HG02678 (cell line): ENCODE measurements around the gene OR8J1.
"Not testable (repeated sequence)": the region's sequence is repeated elsewhere in the genome, so short reads cannot be mapped to it uniquely, and the experiment has no call there.

ENCODE experiments used
- ATAC-seq: cut with Tn5 transposase; IDR thresholded peaks from one replicate; pipeline ENCODE4 v1.9.1; 2021; ENCODE audit warnings: mild to moderate bottlenecking, moderate library complexity; ENCODE audit not compliant: unreplicated experiment

Gene OR8J1

DNA sequence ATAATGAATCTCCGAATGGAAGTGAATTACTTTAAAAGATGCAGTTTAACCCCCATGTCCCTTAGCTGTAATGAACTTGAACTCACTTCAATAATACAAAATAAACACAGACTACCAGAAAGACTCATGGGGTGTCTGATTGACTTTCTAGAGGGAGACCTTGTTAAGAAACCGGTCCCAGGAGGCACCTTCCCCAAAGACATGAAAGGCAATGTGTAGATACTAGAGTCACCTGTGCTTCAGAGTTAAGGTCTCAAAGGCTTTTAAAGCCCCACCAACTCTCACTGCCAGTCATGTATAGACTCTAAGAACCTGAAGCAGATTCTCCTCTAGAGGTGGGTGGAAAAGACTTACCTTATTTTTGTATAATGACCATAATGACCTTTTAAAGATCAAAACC is at the start of gene OR8J1:
TSS of gene OR8J1 (plus strand) at position 301 of the 400 bp plus-strand sequence. CDS start 5,956 bp downstream, outside the sequence.
- no peak for ATAC-seq

DNA sequence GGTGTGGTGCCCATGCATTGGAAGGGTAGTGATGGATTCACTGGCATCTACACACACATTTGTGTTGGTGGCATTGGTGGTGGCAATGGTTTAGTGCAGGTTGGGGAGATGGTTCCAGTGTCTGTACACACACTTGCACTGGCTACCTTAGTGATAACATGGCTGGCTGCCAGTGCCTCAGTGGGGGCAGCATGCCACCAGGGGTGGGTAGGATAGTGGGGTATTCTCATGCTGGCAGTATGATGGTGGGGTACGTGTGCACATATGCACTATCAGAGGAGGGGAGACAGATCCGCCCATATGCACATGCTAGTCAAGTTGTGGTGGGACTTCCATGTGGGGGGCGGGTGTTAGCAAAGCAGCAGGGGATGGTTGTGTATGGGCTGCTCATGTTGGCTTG is 46.3 kb upstream of the OR8J1 start:
- no peak for ATAC-seq

- no peak for ATAC-seq
Measured at GRCh38 chr11:56314844-56315243, 39.2 kb upstream of the OR8J1 start, which contains the start of gene OR8K3. Gene OR8K3 (plus strand): TSS chr11:56315144. CDS start chr11:56318307, 3,163 bp downstream.

DNA sequence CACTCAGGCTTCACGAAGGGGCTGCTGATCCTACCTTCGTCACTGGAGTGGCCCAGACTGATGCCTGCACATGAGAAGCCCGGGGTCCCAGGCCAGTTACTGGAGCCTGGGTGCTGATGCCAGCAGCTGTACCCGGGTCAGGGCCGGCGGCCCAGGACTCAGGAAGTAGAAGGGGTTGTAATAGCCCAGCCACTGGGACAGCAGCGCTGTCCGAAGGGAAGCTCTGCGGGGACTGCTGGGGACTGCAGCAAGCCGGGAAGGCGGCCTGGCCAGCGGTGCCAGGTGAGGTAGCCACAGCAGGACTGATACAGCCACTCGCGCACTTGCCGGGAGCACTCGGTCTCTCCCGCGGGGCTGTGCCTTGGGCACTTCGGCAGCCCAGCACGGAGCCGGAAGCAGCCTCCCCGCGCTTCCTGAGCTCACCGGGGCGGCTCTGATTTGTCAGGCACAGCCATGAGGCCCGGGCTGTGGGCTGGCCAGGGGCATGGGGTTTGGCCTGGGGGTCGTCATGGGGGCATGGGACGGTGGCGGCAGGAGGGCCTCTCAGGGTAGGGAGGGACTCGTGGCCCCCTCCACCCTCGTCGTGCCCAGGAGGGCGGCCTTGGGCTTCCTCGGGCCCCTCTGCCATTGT is 22.1 kb upstream of the OR8J1 start:
- no peak for ATAC-seq

DNA sequence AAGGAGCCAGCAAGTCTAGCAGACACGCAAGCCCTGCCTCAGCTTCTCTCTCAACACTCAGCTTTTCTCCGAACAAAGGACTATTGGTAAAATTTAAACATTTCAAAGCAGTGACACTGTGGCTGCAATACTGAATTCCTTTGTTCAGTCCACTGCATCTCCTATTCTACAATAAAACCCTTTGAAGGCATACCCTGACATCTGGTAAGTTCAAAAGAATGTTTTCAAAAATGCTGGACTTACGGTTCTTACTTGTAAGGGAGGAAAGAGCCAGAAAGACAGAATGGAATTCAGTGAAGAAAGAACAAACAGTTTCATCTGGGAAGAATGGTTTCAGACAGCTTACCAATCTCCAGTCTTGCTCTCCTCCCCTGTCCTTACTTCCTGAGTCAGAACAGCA is 20.9 kb upstream of the OR8J1 start:
- no peak for ATAC-seq

GRCh38 chr11:56340289-56340688 is 13.8 kb upstream of the OR8J1 start:
- no peak for ATAC-seq

- no peak for ATAC-seq
Measured at GRCh38 chr11:56345739-56346138, 8.4 kb upstream of the OR8J1 start, which contains the start of gene OR8K1. Gene OR8K1 (plus strand): TSS chr11:56346039. CDS start chr11:56346039, 0 bp downstream.

- no peak for ATAC-seq
Measured at GRCh38 chr11:56375324-56375723, 21.2 kb downstream of the OR8J1 start, which contains the start of gene OR8U1. Gene OR8U1 (plus strand): TSS chr11:56375624. CDS start chr11:56375624, 0 bp downstream.

- ATAC-seq = no peak
Measured at GRCh38 chr11:56380120-56380519, 26.0 kb downstream of the OR8J1 start.

DNA sequence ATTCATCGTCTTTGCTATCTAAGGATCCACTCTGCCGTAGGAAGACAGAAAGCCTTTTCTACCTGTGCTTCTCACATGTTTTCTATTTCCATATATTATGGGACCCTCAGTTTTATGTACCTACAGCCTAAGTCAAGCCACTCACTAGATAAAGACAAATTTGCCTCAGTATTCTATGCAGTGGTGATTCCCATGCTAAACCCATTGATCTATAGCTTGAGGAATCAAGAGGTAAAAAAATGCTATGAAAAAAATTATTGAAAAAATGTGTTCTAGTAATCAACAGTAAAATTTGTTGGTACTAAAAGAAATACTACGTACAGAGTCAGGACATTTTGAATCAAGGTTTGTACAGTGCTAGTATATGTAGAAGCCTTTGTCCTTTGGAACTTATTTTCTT is 40.3 kb downstream of the OR8J1 start:
- ATAC-seq = no peak

GRCh38 chr11:56396047-56396446 is 42.0 kb downstream of the OR8J1 start:
- no peak for ATAC-seq

- not testable (repeated sequence) for ATAC-seq
Measured at GRCh38 chr11:56401858-56402461, 47.9 kb downstream of the OR8J1 start.

DNA sequence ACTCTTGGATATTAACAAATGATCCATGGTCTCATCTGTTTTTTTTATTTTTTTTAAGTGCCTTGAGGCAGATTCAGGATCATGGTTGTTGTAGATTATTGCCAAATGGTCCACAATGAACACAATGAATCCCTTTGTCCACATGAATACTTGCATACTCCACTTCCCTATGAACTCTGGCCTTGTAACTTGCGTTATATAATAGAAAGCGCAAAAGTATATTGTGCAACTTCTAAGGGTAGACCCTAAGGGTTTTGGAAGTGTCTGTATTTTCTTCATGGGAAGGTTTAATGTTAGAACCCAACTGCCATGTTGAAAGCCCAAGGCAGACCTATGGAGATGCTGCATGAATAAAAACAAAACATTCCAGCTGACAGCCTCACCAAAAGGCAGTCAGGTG is 50.3 kb downstream of the OR8J1 start:
- ATAC-seq = no peak

DNA sequence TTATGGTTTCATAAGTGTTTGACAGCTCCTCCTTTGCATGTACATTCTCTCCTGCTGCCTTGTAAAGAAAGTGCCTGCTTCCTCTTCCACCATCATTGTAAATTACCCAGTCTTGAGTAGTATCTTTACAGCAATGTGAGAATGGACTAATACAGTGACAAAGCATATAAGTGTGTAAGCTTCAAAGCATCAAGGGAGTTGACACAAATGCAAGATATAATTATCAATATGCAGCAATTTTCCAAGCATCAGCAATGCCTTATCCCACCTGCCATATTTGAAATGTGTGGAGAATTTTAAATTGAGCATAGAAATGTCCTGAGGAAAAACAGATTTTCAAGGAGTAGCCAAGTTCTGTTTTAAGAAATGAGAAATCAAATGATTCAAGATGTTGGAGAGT is 56.7 kb downstream of the OR8J1 start:
- ATAC-seq = no peak
